Gastrocnemius medialis (tissue), 4 donors: Measurements from ENCODE around the gene ICE1. TPM values are rescaled to one million over a fixed set of nuclear protein-coding genes. Genes with fewer than 3 reads are reported as not detected.

Experiments used
- ATAC-seq, 2 donors: fragments of 150-250 bp; one replicate each; pipeline ENCODE4 v1.9.1; 2016
- DNase-seq, 2 donors: peaks; one replicate each; pipeline ENCODE4 v3.0.0-alpha.2; 2019
- H3K27ac ChIP-seq, 4 donors: fragments of 200-600 bp; sonication (generic); 1 replicate in 1 of 4; 2 replicates in 3 of 4; pipeline ENCODE4 v1.5.1; 2016 to 2018; ENCODE audit warnings: mild to moderate bottlenecking in 2 of 4, moderate library complexity in 1 of 4
- H3K27me3 ChIP-seq, 3 donors: fragments of 200-600 bp; sonication (generic) in 2 of 3; 1 replicate in 1 of 3; 2 replicates in 2 of 3; pipeline versions ENCODE4 v1.5.1 to v1.6.0; 2016 to 2019; ENCODE audit warnings: mild to moderate bottlenecking in 1 of 3, moderate library complexity in 1 of 3
- H3K36me3 ChIP-seq, 2 donors: fragments of 200-600 bp; sonication (generic) in 1 of 2; one replicate each; pipeline ENCODE4 v1.5.1; 2017 to 2018
- H3K4me1 ChIP-seq, 2 donors: fragments of 200-600 bp; sonication (generic) in 1 of 2; one replicate each; pipeline ENCODE4 v1.5.1; 2016 to 2017; ENCODE audit warnings: mild to moderate bottlenecking in 2 of 2
- H3K4me3 ChIP-seq, 4 donors: fragments of 200-600 bp; sonication (generic) in 3 of 4; 1 replicate in 1 of 4; 2 replicates in 3 of 4; pipeline ENCODE4 v1.5.1; 2016 to 2019; ENCODE audit warnings: mild to moderate bottlenecking in 2 of 4
- H3K9me3 ChIP-seq, 3 donors: fragments of 200-600 bp; sonication (generic) in 2 of 3; 1 replicate in 1 of 3; 2 replicates in 2 of 3; pipeline ENCODE4 v1.5.1; 2016 to 2019
- POLR2A ChIP-seq, 2 donors: fragments of 450-650 bp; IDR thresholded peaks; one replicate each; pipeline ENCODE4 v1.6.1; 2017; ENCODE audit warnings: antibody characterized with exemption in 2 of 2, mild to moderate bottlenecking in 2 of 2, moderate library complexity in 2 of 2
- in situ Hi-C, 4 donors: fragments of 200-750 bp; cut with MboI; loops; one replicate each; pipeline versions ENCODE4 v1.15.0 to v1.8.0; 2017; ENCODE audit warnings: low sequenced_read_pairs in 4 of 4
- intact Hi-C: fragments of 100-400 bp; cut with DNase I; formaldehyde crosslinking; loops from one replicate; pipeline ENCODE4 v1.15.1; 2023; ENCODE audit warnings: low total_unique reads
- total RNA-seq, 4 donors: library from RNA; depleted of rRNA; stranded (reverse); fragments of >200 nt; gene quantifications; one replicate each; pipeline versions ENCODE4 v1.1.0 to v1.2.3, GENCODE V29; 2016
- TF ChIP-seq, protein P1 (sequence below), 5 experiments: fragments of 450-650 bp in 3 of 5; fragments of 200-600 bp in 2 of 5; sonication (generic) in 2 of 5; IDR thresholded peaks in 4 of 5; conservative IDR thresholded peaks in 1 of 5; 1 replicate in 4 of 5; 2 replicates in 1 of 5; pipeline ENCODE4 v1.5.1; 2016 to 2019; ENCODE audit warnings: antibody characterized with exemption in 5 of 5, mild to moderate bottlenecking in 3 of 5, moderate library complexity in 3 of 5

ICE1 gene
- total RNA-seq = 10 to 100 TPM; 24.9 to 34.7 (median 32.7) TPM

- peak; percentile 97 to 99 for DNase-seq
- H3K36me3 ChIP-seq = no peaks in the 10 kb centered on the region
- H3K27me3 ChIP-seq = no peaks in the 10 kb centered on the region
- peak within 1 kb of the TSS; percentile 66 to 99 (median 84) for H3K4me3 ChIP-seq
- peak within 1 kb of the TSS; percentile 89 to 99 (median 94) for H3K27ac ChIP-seq
- intact Hi-C loops (loop anchor here (1.0 to 10.0 kb wide), 4 partner anchors 59 to 1293 kb away; partner anchors contain the start of genes NSUN2, SRD5A1 and TENT4A), in situ Hi-C loops (loop anchor here in 3 of 4 donors (25.0 kb wide), 2 partner anchors 535 to 560 kb away; no protein-coding TSS in a partner anchor)
- ATAC-seq = peak; percentile 96 to 97
- peak; percentile 39 to 66 for TF ChIP-seq POLR2A (IDR thresholded peaks at IDR 0.05)
- TF ChIP-seq, protein P1, sequence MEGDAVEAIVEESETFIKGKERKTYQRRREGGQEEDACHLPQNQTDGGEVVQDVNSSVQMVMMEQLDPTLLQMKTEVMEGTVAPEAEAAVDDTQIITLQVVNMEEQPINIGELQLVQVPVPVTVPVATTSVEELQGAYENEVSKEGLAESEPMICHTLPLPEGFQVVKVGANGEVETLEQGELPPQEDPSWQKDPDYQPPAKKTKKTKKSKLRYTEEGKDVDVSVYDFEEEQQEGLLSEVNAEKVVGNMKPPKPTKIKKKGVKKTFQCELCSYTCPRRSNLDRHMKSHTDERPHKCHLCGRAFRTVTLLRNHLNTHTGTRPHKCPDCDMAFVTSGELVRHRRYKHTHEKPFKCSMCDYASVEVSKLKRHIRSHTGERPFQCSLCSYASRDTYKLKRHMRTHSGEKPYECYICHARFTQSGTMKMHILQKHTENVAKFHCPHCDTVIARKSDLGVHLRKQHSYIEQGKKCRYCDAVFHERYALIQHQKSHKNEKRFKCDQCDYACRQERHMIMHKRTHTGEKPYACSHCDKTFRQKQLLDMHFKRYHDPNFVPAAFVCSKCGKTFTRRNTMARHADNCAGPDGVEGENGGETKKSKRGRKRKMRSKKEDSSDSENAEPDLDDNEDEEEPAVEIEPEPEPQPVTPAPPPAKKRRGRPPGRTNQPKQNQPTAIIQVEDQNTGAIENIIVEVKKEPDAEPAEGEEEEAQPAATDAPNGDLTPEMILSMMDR (IDR thresholded peaks at IDR 0.05 in 4 of 5, conservative IDR thresholded peaks at IDR 0.05 in 1 of 5) = peak in 1 of 5 experiments; percentile 8
- H3K4me1 ChIP-seq = peaks cover 34 to 44% of the 10 kb centered on the region in 2 donors
- H3K9me3 ChIP-seq = no peaks in the 10 kb centered on the region
Measured at GRCh38 chr5:5421961-5422818, at the start of gene ICE1. Gene ICE1 (plus strand): TSS chr5:5422677. CDS start chr5:5422916, 239 bp downstream.

- intact Hi-C loops = no loop called here
- Histone ChIP-seq H3K4me3 (no peak overlapping the region), H3K4me1 (no peaks in the 10 kb centered on the region), H3K36me3 (no peaks in the 10 kb centered on the region), H3K9me3 (no peaks in the 10 kb centered on the region), H3K27ac (no peak overlapping the region), H3K27me3 (no peaks in the 10 kb centered on the region)
- ATAC-seq (no peak), DNase-seq (no peak)
- in situ Hi-C loops = no loop called here
- no peak for TF ChIP-seq POLR2A (IDR thresholded peaks at IDR 0.05)
- TF ChIP-seq, protein P1 (IDR thresholded peaks at IDR 0.05 in 4 of 5, conservative IDR thresholded peaks at IDR 0.05 in 1 of 5) = no peak
Measured at GRCh38 chr5:5372930-5373329, 49.5 kb upstream of the ICE1 start.

- no peaks in the 10 kb centered on the region for H3K36me3 ChIP-seq
- no peaks in the 10 kb centered on the region for H3K4me1 ChIP-seq
- ATAC-seq (peak; percentile 72 to 83), DNase-seq (peak; percentile 19 to 51)
- no peak for TF ChIP-seq POLR2A (IDR thresholded peaks at IDR 0.05)
- TF ChIP-seq, protein P1 (IDR thresholded peaks at IDR 0.05 in 4 of 5, conservative IDR thresholded peaks at IDR 0.05 in 1 of 5) = no peak
- no peak overlapping the region for H3K27ac ChIP-seq
- in situ Hi-C loops = no loop called here
- intact Hi-C loops = no loop called here
- H3K9me3 ChIP-seq = no peaks in the 10 kb centered on the region
- no peak overlapping the region for H3K4me3 ChIP-seq
- H3K27me3 ChIP-seq = no peaks in the 10 kb centered on the region
Measured at GRCh38 chr5:5373351-5373989, 49.0 kb upstream of the ICE1 start.

- intact Hi-C loops = no loop called here
Measured at GRCh38 chr5:5374009-5374715, 48.3 kb upstream of the ICE1 start.

More at GRCh38 chr5:5374009-5374715, 48.3 kb upstream of the ICE1 start:
- ATAC-seq (no peak), DNase-seq (no peak)
- no peak for TF ChIP-seq POLR2A (IDR thresholded peaks at IDR 0.05)
- TF ChIP-seq, protein P1 (IDR thresholded peaks at IDR 0.05 in 4 of 5, conservative IDR thresholded peaks at IDR 0.05 in 1 of 5) = no peak
- Histone ChIP-seq H3K4me1 (no peaks in the 10 kb centered on the region), H3K4me3 (no peak overlapping the region), H3K36me3 (no peaks in the 10 kb centered on the region), H3K27me3 (no peaks in the 10 kb centered on the region), H3K9me3 (no peaks in the 10 kb centered on the region), H3K27ac (no peak overlapping the region)
- in situ Hi-C loops = no loop called here
